IMR-90 (cell line): ENCODE data around the gene QSER1. TPM values are rescaled to one million over a fixed set of nuclear protein-coding genes. Genes with fewer than 3 reads are reported as not detected.

ENCODE experiments used
- ATAC-seq: fragments of 200-7000 bp; cut with Tn5 transposase; 2 replicates; pipeline ENCODE4 v1.9.1; 2020; ENCODE audit warnings: low read depth, mild to moderate bottlenecking, moderate library complexity
- BruUV-seq: library from RNA; stranded (reverse); fragments of 400-500 nt; replicated peaks from 2 replicates; lab custom pipeline; 2021; lab: Mats Ljungman, UMichigan
- CTCF ChIA-PET: fragments of 300-600 bp; formaldehyde crosslinking; extraction: SDS; loops from one replicate; lab custom pipeline; 2021; ENCODE audit warnings: antibody characterized with exemption; lab: Yijun Ruan, JAX
- POLR2A ChIA-PET: fragments of 300-600 bp; sonication (Branson Sonifier 250); formaldehyde crosslinking; loops from one replicate; lab custom pipeline; 2022; ENCODE audit warnings: antibody characterized with exemption; ENCODE audit not compliant: unreplicated experiment; lab: Charles Lee
- DNase-seq: peaks from one replicate; pipeline ENCODE4 v3.0.0; 2013
- H2AFZ ChIP-seq: replicated peaks from 2 replicates; pipeline ENCODE3; 2013; ENCODE audit warnings: low read length, mild to moderate bottlenecking; ENCODE audit not compliant: poor library complexity
- H2AK5ac ChIP-seq: 2 replicates; pipeline ENCODE4 v1.6.1; 2013; ENCODE audit warnings: low read depth, low read length, inconsistent platforms
- H2AK9ac ChIP-seq: replicated peaks from 2 replicates; pipeline ENCODE3; 2013; ENCODE audit warnings: mild to moderate bottlenecking, low read depth, low read length, moderate library complexity; ENCODE audit not compliant: poor library complexity
- H2BK120ac ChIP-seq: 2 replicates; pipeline ENCODE4 v1.6.1; 2013; ENCODE audit warnings: low read depth, low read length, inconsistent platforms
- H2BK15ac ChIP-seq: 3 replicates; pipeline ENCODE4 v1.6.1; 2013; ENCODE audit warnings: low read depth, low read length, inconsistent platforms
- H2BK20ac ChIP-seq: 2 replicates; pipeline ENCODE4 v1.6.1; 2013; ENCODE audit warnings: low read depth, mild to moderate bottlenecking, inconsistent platforms, low read length, moderate library complexity
- H2BK5ac ChIP-seq: 2 replicates; pipeline ENCODE4 v1.6.1; 2013; ENCODE audit warnings: mild to moderate bottlenecking, low read depth, low read length, inconsistent platforms; ENCODE audit not compliant: poor library complexity, severe bottlenecking
- H3K14ac ChIP-seq: replicated peaks from 2 replicates; pipeline ENCODE4 v1.6.1; 2013; ENCODE audit warnings: low read depth, low read length, inconsistent platforms
- H3K18ac ChIP-seq: 2 replicates; pipeline ENCODE4 v1.6.1; 2013; ENCODE audit warnings: low read depth, low read length, control low read depth
- H3K23ac ChIP-seq: 2 replicates; pipeline ENCODE4 v1.6.1; 2013; ENCODE audit warnings: low read depth, low read length, inconsistent platforms
- H3K27ac ChIP-seq: 2 replicates; pipeline ENCODE4 v1.5.1; 2013; ENCODE audit warnings: mild to moderate bottlenecking, control low read depth, low read length; ENCODE audit not compliant: insufficient read depth
- H3K27me3 ChIP-seq: 2 replicates; pipeline ENCODE4 v1.6.1; 2013; ENCODE audit warnings: low read length; ENCODE audit not compliant: control insufficient read depth, insufficient read depth
- H3K36me3 ChIP-seq: 2 replicates; pipeline ENCODE4 v1.6.1; 2013; ENCODE audit warnings: low read length, mixed read lengths; ENCODE audit not compliant: control insufficient read depth, insufficient read depth
- H3K4ac ChIP-seq: 2 replicates; pipeline ENCODE4 v1.6.1; 2013; ENCODE audit warnings: low read depth, low read length, inconsistent platforms
- H3K4me1 ChIP-seq: 2 replicates; pipeline ENCODE4 v1.6.1; 2013; ENCODE audit warnings: low read length, mixed read lengths; ENCODE audit not compliant: control insufficient read depth, insufficient read depth
- H3K4me2 ChIP-seq: 2 replicates; pipeline ENCODE4 v1.6.1; 2013; ENCODE audit warnings: low read depth, mild to moderate bottlenecking, control low read depth, low read length, moderate library complexity
- H3K4me3 ChIP-seq: 2 replicates; pipeline ENCODE4 v1.5.1; 2013; ENCODE audit warnings: low read depth, mild to moderate bottlenecking, control low read depth, low read length, moderate library complexity; ENCODE audit not compliant: insufficient read depth
- H3K56ac ChIP-seq: 2 replicates; pipeline ENCODE4 v1.6.1; 2013; ENCODE audit warnings: low read length, inconsistent platforms; ENCODE audit not compliant: insufficient read depth; ENCODE audit errors: extremely low read depth
- H3K79me1 ChIP-seq, 2 experiments: 2 replicates each; pipeline ENCODE4 v1.6.1; 2013; ENCODE audit warnings: low read length in 2 of 2, inconsistent platforms in 1 of 2, low read depth in 1 of 2
- H3K9ac ChIP-seq: 2 replicates; pipeline ENCODE4 v1.6.1; 2013; ENCODE audit warnings: low read depth, low read length, control low read depth
- H3K9me1 ChIP-seq: 2 replicates; pipeline ENCODE4 v1.6.1; 2013; ENCODE audit warnings: low read length, inconsistent platforms; ENCODE audit not compliant: insufficient read depth
- H3K9me3 ChIP-seq: 2 replicates; pipeline ENCODE4 v1.6.1; 2013; ENCODE audit warnings: low read length; ENCODE audit not compliant: control insufficient read depth, insufficient read depth
- H4K20me1 ChIP-seq: 2 replicates; pipeline ENCODE4 v1.6.1; 2013; ENCODE audit warnings: low read length, inconsistent platforms; ENCODE audit not compliant: insufficient read depth
- H4K5ac ChIP-seq: 2 replicates; pipeline ENCODE4 v1.6.1; 2013; ENCODE audit warnings: mild to moderate bottlenecking, low read depth, low read length, control low read depth
- H4K8ac ChIP-seq, 2 experiments: 2 replicates each; pipeline ENCODE4 v1.6.1; 2013; ENCODE audit warnings: low read depth in 2 of 2, low read length in 2 of 2, control low read depth in 1 of 2, inconsistent platforms in 1 of 2
- H4K91ac ChIP-seq: 2 replicates; pipeline ENCODE4 v1.6.1; 2013; ENCODE audit warnings: low read depth, low read length, inconsistent platforms; ENCODE audit not compliant: insufficient read depth
- FOS ChIP-seq: fragments of 150-350 bp; IDR thresholded peaks from 2 replicates; pipeline ENCODE4 v1.6.1; 2016; ENCODE audit warnings: low read depth, low read length
- MXI1 ChIP-seq: IDR thresholded peaks from 2 replicates; pipeline ENCODE4 v1.6.1; 2012; ENCODE audit warnings: low read depth, mild to moderate bottlenecking, low read length, moderate library complexity, borderline replicate concordance
- WGBS, 2 experiments: methylation state at CpG; one replicate each; pipeline versions ENCODE4 v1.1.5 to v1.1.7; 2013; ENCODE audit warnings: missing lambda C conversion rate in 2 of 2; ENCODE audit not compliant: insufficient read length in 1 of 2; ENCODE audit errors: extremely low coverage in 2 of 2; 5-methylcytosine and 5-hydroxymethylcytosine counted together
- dilution Hi-C: fragments of 300-500 bp; cut with HindIII; formaldehyde crosslinking; loops from one replicate; pipeline ENCODE4 v1.14.3; 2018; ENCODE audit warnings: low sequenced_read_pairs; ENCODE audit not compliant: unreplicated experiment
- in situ Hi-C: fragments of 300-500 bp; cut with MboI; formaldehyde crosslinking; loops from 3 replicates; pipeline ENCODE4 v1.14.3; 2019; ENCODE audit warnings: low sequenced_read_pairs, inconsistent platforms, mixed read lengths
- intact Hi-C: fragments of 100-400 bp; cut with micrococcal nuclease; formaldehyde crosslinking; loops from 2 replicates; pipeline ENCODE4 v1.10.0; 2022
- polyA plus RNA-seq, 3 experiments: library from polyadenylated mRNA; depleted of rRNA; stranded (reverse); fragments of >200 nt; gene quantifications; 2 replicates each; pipeline ENCODE4 v1.2.3, GENCODE V29; 2012; ENCODE audit warnings: low replicate concordance in 1 of 3
- total RNA-seq: library from RNA; depleted of rRNA; stranded (reverse); fragments of >200 nt; gene quantifications from 2 replicates; pipeline ENCODE4 v1.2.3, GENCODE V29; 2012

Gene QSER1
- total and polyA plus RNA-seq, 2 of the 4 experiments (the other 2 are of a cell fraction): 5.9 to 15.6 TPM

GRCh38 chr11:32858731-32859130, 33.9 kb upstream of the QSER1 start:
- H3K27ac ChIP-seq: no peak overlapping the region
- intact Hi-C loops (no loop called here), dilution Hi-C loops (no loop called here), in situ Hi-C loops (no loop called here)
- H3K36me3 ChIP-seq: no peaks in the 10 kb centered on the region
- no peak overlapping the region for H3K4ac ChIP-seq
- no peak overlapping the region for H3K4me3 ChIP-seq
- POLR2A ChIA-PET: no interaction called here
- H3K4me1 ChIP-seq: no peaks in the 10 kb centered on the region
- H3K56ac ChIP-seq: no peak overlapping the region
- no CpG with 5 or more reads among the region's 1 CpG for WGBS, 2 experiments
- CTCF ChIA-PET: no interaction called here
- DNase-seq (no peak), ATAC-seq (no peak)
- BruUV-seq: no TSS peak
- no peak overlapping the region for H3K9ac ChIP-seq
- no peak overlapping the region for H2BK15ac ChIP-seq
- no peaks in the 10 kb centered on the region for H3K79me1 ChIP-seq
- no peak overlapping the region for H2AK9ac ChIP-seq
- H3K23ac ChIP-seq: no peak overlapping the region
- H4K91ac ChIP-seq: no peak overlapping the region
- no peak overlapping the region for H3K4me2 ChIP-seq
- H3K14ac ChIP-seq: no peak overlapping the region
- no peaks in the 10 kb centered on the region for H4K20me1 ChIP-seq
- H4K8ac ChIP-seq: no peak overlapping the region
- H3K27me3 ChIP-seq: peaks cover 5% of the 10 kb centered on the region
- no peak overlapping the region for H3K18ac ChIP-seq
- H2BK5ac ChIP-seq: no peak overlapping the region
- no peaks in the 10 kb centered on the region for H3K9me3 ChIP-seq
- no peaks in the 10 kb centered on the region for H3K9me1 ChIP-seq
- H2AFZ ChIP-seq: no peak overlapping the region
- H2BK120ac ChIP-seq: no peak overlapping the region
- no peak overlapping the region for H2AK5ac ChIP-seq
- H2BK20ac ChIP-seq: no peak overlapping the region
- TF ChIP-seq MXI1 (no peak), FOS (no peak)
- no peak overlapping the region for H4K5ac ChIP-seq
